Sigmoid colon (tissue), 4 donors: ENCODE results near the gene ARHGAP42.

Experiments used
- EP300 ChIP-seq, 4 donors: sonication (generic); formaldehyde crosslinking; IDR thresholded peaks; one replicate each; pipeline ENCODE4 v1.6.1; 2017; ENCODE audit warnings: antibody characterized with exemption in 4 of 4
- POLR2A ChIP-seq, 2 donors: fragments of 450-650 bp; IDR thresholded peaks; one replicate each; pipeline ENCODE4 v1.6.1; 2016; ENCODE audit warnings: antibody characterized with exemption in 2 of 2, mild to moderate bottlenecking in 2 of 2, moderate library complexity in 2 of 2
- POLR2AphosphoS5 ChIP-seq, 4 donors: sonication (generic); formaldehyde crosslinking; IDR thresholded peaks; one replicate each; pipeline ENCODE4 v1.6.1; 2017; ENCODE audit warnings: antibody characterized with exemption in 4 of 4
- TF ChIP-seq, protein P1 (sequence below), 4 experiments: fragments of 450-650 bp in 3 of 4; fragments of 200-600 bp in 1 of 4; IDR thresholded peaks; one replicate each; pipeline ENCODE4 v1.5.1; 2016 to 2019; ENCODE audit warnings: antibody characterized with exemption in 4 of 4, mild to moderate bottlenecking in 3 of 4, moderate library complexity in 2 of 4

DNA sequence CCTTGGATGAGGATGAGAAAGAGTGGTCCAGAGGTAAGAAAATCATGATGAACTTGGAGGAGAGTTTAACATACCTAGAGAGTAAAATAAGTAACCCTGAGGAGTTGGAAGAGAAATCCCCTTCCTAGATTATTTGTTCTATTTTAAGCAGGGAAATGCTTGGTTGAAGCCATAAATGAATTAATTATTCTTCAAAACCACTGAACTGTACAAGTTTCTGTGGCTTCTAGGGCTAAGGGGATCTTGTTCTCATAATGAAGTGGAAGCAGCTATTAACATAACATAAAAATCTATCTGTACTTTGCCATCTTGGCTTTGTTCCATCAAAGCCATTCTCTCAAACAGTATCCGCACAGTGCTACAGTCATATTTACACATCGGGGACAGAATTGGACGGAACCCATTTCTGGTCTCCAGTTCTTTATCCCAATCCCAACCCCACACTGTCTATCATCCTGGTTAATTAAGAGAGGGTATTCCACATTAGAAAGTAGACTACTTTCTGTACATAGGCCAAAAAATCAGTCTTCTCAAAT is 14.5 kb upstream of the ARHGAP42 start:
- TF ChIP-seq, protein P1, sequence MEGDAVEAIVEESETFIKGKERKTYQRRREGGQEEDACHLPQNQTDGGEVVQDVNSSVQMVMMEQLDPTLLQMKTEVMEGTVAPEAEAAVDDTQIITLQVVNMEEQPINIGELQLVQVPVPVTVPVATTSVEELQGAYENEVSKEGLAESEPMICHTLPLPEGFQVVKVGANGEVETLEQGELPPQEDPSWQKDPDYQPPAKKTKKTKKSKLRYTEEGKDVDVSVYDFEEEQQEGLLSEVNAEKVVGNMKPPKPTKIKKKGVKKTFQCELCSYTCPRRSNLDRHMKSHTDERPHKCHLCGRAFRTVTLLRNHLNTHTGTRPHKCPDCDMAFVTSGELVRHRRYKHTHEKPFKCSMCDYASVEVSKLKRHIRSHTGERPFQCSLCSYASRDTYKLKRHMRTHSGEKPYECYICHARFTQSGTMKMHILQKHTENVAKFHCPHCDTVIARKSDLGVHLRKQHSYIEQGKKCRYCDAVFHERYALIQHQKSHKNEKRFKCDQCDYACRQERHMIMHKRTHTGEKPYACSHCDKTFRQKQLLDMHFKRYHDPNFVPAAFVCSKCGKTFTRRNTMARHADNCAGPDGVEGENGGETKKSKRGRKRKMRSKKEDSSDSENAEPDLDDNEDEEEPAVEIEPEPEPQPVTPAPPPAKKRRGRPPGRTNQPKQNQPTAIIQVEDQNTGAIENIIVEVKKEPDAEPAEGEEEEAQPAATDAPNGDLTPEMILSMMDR (IDR thresholded peaks at IDR 0.05) = no peak
- TF ChIP-seq POLR2AphosphoS5 (IDR thresholded peaks at IDR 0.05) (no peak), POLR2A (IDR thresholded peaks at IDR 0.05) (no peak), EP300 (IDR thresholded peaks at IDR 0.05) (no peak)
